ENCODE data around the gene HOXD3.

DNA sequence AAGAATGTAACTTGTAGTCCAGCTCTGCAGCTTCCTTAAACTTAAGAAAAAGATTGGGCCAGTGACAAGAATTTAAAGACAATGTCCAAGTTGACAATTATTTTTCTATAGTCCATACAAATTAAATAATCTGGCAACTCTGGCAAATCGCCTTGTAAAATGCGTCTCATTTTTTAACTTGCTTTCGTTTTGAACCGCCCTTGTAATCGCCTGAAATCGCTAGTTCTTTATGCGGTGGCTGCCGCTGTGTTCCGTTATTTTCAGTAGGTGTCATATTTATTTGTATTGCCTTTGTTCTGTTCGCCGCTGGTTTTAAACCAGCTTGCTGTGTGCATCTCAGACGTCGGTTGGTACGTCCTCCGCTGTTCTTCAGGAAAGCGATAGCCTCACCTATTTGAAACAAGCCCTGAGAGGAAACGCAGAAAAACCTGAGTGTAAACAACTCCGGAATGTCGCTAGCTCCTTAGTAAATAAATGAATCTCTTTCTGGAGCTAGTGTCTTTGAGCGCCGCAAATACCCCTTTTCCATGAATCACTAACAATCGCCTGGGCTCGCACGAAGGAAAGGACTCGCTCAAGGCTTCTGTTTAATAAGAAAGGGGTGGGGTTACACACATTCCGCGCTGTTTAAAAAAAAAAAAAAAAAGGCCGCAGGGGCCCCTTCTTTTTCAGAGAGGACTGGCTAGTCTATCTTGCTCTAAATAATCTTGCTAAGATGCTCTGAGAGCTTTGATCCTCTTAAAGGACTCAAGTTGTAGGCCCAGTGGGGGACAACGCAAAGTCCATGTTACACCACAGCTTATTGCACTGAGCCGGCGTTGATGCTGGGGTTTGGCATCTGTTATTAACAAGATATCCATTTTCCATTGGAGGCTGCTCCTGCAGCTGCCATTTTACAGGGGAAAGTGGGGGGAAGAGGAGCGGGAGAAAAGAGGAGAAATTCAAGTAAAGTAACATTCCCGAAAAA lies 24.6 kb upstream of the HOXD3 start:
- TF ChIP-seq, protein P1, sequence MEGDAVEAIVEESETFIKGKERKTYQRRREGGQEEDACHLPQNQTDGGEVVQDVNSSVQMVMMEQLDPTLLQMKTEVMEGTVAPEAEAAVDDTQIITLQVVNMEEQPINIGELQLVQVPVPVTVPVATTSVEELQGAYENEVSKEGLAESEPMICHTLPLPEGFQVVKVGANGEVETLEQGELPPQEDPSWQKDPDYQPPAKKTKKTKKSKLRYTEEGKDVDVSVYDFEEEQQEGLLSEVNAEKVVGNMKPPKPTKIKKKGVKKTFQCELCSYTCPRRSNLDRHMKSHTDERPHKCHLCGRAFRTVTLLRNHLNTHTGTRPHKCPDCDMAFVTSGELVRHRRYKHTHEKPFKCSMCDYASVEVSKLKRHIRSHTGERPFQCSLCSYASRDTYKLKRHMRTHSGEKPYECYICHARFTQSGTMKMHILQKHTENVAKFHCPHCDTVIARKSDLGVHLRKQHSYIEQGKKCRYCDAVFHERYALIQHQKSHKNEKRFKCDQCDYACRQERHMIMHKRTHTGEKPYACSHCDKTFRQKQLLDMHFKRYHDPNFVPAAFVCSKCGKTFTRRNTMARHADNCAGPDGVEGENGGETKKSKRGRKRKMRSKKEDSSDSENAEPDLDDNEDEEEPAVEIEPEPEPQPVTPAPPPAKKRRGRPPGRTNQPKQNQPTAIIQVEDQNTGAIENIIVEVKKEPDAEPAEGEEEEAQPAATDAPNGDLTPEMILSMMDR (IDR thresholded peaks at IDR 0.05): no peak
- no peak for TF ChIP-seq POLR2A (IDR thresholded peaks at IDR 0.05)

All from Peyer's patch (tissue), 4 donors.